HEK293 (cell line): ENCODE measurements around the gene UST.

Experiments used
- ZEB2 ChIP-seq: fragments of 450-650 bp; formaldehyde crosslinking; IDR thresholded peaks from 2 replicates; pipeline ENCODE4 v1.5.1; 2016; ENCODE audit warnings: missing biosample characterization, missing genetic modification characterization
- ZNF174 ChIP-seq: fragments of 450-650 bp; formaldehyde crosslinking; IDR thresholded peaks from 2 replicates; pipeline ENCODE4 v1.5.0; 2017; ENCODE audit warnings: missing biosample characterization, mild to moderate bottlenecking, missing genetic modification characterization
- ZNF2 ChIP-seq: fragments of 450-650 bp; formaldehyde crosslinking; IDR thresholded peaks from 2 replicates; pipeline ENCODE4 v1.5.1; 2016; ENCODE audit warnings: missing biosample characterization, missing genetic modification characterization
- ZNF292 ChIP-seq: fragments of 450-650 bp; formaldehyde crosslinking; IDR thresholded peaks from 2 replicates; pipeline ENCODE4 v1.5.1; 2016; ENCODE audit warnings: low read depth, missing biosample characterization, missing genetic modification characterization, borderline replicate concordance
- ZNF426 ChIP-seq: fragments of 450-650 bp; formaldehyde crosslinking; IDR thresholded peaks from 2 replicates; pipeline ENCODE4 v1.5.1; 2017; ENCODE audit warnings: missing biosample characterization, missing genetic modification characterization, mild to moderate bottlenecking, inconsistent platforms, moderate library complexity
- ZNF549 ChIP-seq: fragments of 450-650 bp; IDR thresholded peaks from 2 replicates; pipeline ENCODE4 v1.5.1; 2018; ENCODE audit warnings: missing biosample characterization, missing genetic modification characterization, mild to moderate bottlenecking, inconsistent platforms, moderate library complexity
- ZNF561 ChIP-seq: fragments of 450-650 bp; IDR thresholded peaks from 2 replicates; pipeline ENCODE4 v1.5.1; 2018; ENCODE audit warnings: missing biosample characterization, missing genetic modification characterization, borderline replicate concordance
- TF ChIP-seq, protein P1 (sequence below): fragments of 450-650 bp; formaldehyde crosslinking; IDR thresholded peaks from 2 replicates; pipeline ENCODE4 v1.5.1; 2016; ENCODE audit warnings: missing biosample characterization, missing genetic modification characterization
- TF ChIP-seq, protein P2 (sequence below): fragments of 450-650 bp; formaldehyde crosslinking; IDR thresholded peaks from 2 replicates; pipeline ENCODE4 v1.5.1; 2016; ENCODE audit warnings: missing biosample characterization, missing genetic modification characterization
- TF ChIP-seq, protein P3 (sequence below): fragments of 450-650 bp; formaldehyde crosslinking; IDR thresholded peaks from 2 replicates; pipeline ENCODE4 v1.5.1; 2017; ENCODE audit warnings: missing biosample characterization, missing genetic modification characterization

DNA sequence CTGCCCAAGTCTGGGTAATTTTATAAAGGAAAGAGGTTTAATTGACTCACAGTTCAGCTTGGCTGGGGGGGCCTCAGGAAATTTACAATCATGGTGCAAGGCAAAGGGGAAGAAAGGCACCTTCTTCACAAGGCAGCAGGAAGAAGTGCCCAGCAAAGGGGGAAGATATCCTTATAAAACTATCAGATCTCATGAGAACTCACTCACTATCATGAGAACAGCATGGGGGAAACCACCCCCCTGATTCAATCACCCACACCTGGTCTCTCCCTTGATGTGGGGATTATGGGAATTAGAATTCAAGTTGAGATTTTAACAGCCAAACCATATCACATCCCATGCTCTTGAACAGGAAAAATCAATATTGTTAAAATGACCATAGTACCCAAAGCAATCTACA, 355.5 kb downstream of the UST start:
- TF ChIP-seq ZNF426 = no peak
- TF ChIP-seq, protein P1, sequence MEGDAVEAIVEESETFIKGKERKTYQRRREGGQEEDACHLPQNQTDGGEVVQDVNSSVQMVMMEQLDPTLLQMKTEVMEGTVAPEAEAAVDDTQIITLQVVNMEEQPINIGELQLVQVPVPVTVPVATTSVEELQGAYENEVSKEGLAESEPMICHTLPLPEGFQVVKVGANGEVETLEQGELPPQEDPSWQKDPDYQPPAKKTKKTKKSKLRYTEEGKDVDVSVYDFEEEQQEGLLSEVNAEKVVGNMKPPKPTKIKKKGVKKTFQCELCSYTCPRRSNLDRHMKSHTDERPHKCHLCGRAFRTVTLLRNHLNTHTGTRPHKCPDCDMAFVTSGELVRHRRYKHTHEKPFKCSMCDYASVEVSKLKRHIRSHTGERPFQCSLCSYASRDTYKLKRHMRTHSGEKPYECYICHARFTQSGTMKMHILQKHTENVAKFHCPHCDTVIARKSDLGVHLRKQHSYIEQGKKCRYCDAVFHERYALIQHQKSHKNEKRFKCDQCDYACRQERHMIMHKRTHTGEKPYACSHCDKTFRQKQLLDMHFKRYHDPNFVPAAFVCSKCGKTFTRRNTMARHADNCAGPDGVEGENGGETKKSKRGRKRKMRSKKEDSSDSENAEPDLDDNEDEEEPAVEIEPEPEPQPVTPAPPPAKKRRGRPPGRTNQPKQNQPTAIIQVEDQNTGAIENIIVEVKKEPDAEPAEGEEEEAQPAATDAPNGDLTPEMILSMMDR = no peak
- TF ChIP-seq ZEB2 (tag by site-specific recombination) = no peak
- no peak for TF ChIP-seq ZNF561 (tag by site-specific recombination)
- no peak for TF ChIP-seq ZNF549 (tag by site-specific recombination)
- no peak for TF ChIP-seq ZNF174 (tag by site-specific recombination)
- TF ChIP-seq, protein P2, sequence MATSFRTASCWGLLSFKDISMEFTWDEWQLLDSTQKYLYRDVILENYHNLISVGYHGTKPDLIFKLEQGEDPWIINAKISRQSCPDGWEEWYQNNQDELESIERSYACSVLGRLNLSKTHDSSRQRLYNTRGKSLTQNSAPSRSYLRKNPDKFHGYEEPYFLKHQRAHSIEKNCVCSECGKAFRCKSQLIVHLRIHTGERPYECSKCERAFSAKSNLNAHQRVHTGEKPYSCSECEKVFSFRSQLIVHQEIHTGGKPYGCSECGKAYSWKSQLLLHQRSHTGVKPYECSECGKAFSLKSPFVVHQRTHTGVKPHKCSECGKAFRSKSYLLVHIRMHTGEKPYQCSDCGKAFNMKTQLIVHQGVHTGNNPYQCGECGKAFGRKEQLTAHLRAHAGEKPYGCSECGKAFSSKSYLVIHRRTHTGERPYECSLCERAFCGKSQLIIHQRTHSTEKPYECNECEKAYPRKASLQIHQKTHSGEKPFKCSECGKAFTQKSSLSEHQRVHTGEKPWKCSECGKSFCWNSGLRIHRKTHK (tag by site-specific recombination) = no peak
- TF ChIP-seq ZNF292 (tag by site-specific recombination) = no peak
- no peak for TF ChIP-seq ZNF2
- TF ChIP-seq, protein P3, sequence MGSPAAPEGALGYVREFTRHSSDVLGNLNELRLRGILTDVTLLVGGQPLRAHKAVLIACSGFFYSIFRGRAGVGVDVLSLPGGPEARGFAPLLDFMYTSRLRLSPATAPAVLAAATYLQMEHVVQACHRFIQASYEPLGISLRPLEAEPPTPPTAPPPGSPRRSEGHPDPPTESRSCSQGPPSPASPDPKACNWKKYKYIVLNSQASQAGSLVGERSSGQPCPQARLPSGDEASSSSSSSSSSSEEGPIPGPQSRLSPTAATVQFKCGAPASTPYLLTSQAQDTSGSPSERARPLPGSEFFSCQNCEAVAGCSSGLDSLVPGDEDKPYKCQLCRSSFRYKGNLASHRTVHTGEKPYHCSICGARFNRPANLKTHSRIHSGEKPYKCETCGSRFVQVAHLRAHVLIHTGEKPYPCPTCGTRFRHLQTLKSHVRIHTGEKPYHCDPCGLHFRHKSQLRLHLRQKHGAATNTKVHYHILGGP (tag by site-specific recombination) = no peak
